Lower lobe of right lung (tissue), 2 donors: ENCODE data around the gene CDAN1. TPM values are rescaled to one million over a fixed set of nuclear protein-coding genes. Genes with fewer than 3 reads are reported as not detected.
A peak's percentile ranks its signal among the peaks of the same experiment; 100 is the strongest.

Experiments
- ATAC-seq, 2 donors: fragments of 200-7000 bp; cut with Tn5 transposase; one replicate each; pipeline ENCODE4 v1.9.1; 2020 to 2022; ENCODE audit warnings: mild to moderate bottlenecking in 2 of 2, moderate library complexity in 2 of 2
- DNase-seq: peaks from one replicate; pipeline ENCODE4 v3.0.0-alpha.2; 2020
- H3K27ac ChIP-seq: fragments of 200-600 bp; one replicate; pipeline ENCODE4 v1.8.0; 2022
- H3K27me3 ChIP-seq: fragments of 200-600 bp; one replicate; pipeline ENCODE4 v1.8.0; 2022; ENCODE audit warnings: low read depth
- H3K36me3 ChIP-seq: fragments of 200-600 bp; one replicate; pipeline ENCODE4 v1.8.0; 2022; ENCODE audit warnings: mild to moderate bottlenecking
- H3K4me1 ChIP-seq: fragments of 200-600 bp; one replicate; pipeline ENCODE4 v1.8.0; 2022
- H3K4me3 ChIP-seq: fragments of 200-600 bp; one replicate; pipeline ENCODE4 v1.8.0; 2022; ENCODE audit warnings: mild to moderate bottlenecking
- H3K9me3 ChIP-seq: fragments of 200-600 bp; one replicate; pipeline ENCODE4 v1.8.0; 2022
- CTCF ChIP-seq: fragments of 200-600 bp; IDR thresholded peaks from one replicate; pipeline ENCODE4 v1.8.0; 2022; ENCODE audit warnings: antibody characterized with exemption, mild to moderate bottlenecking
- intact Hi-C: fragments of 100-400 bp; cut with DNase I; formaldehyde crosslinking; loops from one replicate; pipeline ENCODE4 v1.11.0; 2022
- long read RNA-seq: library from polyadenylated mRNA; unstranded; transcript quantifications from one replicate; pipeline ENCODE4 v2.0.0, GENCODE V29; 2021
- total RNA-seq: library from RNA; stranded (reverse); fragmentation: NEBNext Ultra II Directional; extraction: Animal tissue kit (Norgen Biotek cat#: 25700); gene quantifications from one replicate; pipeline ENCODE4 v1.2.1, GENCODE V29; 2021
- donor health status: DM: no; HTN: yes; CAD: no; lungs with severe emphysema.

CDAN1 gene, protein sequence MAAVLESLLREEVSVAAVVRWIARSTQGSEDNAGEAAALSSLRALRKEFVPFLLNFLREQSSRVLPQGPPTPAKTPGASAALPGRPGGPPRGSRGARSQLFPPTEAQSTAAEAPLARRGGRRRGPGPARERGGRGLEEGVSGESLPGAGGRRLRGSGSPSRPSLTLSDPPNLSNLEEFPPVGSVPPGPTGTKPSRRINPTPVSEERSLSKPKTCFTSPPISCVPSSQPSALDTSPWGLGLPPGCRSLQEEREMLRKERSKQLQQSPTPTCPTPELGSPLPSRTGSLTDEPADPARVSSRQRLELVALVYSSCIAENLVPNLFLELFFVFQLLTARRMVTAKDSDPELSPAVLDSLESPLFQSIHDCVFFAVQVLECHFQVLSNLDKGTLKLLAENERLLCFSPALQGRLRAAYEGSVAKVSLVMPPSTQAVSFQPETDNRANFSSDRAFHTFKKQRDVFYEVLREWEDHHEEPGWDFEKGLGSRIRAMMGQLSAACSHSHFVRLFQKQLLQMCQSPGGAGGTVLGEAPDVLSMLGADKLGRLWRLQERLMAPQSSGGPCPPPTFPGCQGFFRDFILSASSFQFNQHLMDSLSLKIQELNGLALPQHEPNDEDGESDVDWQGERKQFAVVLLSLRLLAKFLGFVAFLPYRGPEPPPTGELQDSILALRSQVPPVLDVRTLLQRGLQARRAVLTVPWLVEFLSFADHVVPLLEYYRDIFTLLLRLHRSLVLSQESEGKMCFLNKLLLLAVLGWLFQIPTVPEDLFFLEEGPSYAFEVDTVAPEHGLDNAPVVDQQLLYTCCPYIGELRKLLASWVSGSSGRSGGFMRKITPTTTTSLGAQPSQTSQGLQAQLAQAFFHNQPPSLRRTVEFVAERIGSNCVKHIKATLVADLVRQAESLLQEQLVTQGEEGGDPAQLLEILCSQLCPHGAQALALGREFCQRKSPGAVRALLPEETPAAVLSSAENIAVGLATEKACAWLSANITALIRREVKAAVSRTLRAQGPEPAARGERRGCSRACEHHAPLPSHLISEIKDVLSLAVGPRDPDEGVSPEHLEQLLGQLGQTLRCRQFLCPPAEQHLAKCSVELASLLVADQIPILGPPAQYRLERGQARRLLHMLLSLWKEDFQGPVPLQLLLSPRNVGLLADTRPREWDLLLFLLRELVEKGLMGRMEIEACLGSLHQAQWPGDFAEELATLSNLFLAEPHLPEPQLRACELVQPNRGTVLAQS
- 11.3 TPM for total RNA-seq
- long read RNA-seq, partial matches to known transcripts, result 8 of 20 reads
- long read RNA-seq, other reads (novel, unspliced or antisense), result 11 of 20 reads

GRCh38 chr15:42736793-42737528 is at the start of gene CDAN1:
Gene CDAN1 (minus strand): TSS chr15:42737128. CDS start chr15:42737102, 26 bp downstream.
- peaks cover 33% of the 10 kb centered on the region for H3K36me3 ChIP-seq
- H3K4me3 ChIP-seq, result peak within 1 kb of the TSS; percentile 96
- peaks cover 17% of the 10 kb centered on the region for H3K4me1 ChIP-seq
- no peaks in the 10 kb centered on the region for H3K9me3 ChIP-seq
- DNase-seq (peak; percentile 94), ATAC-seq (peak; percentile 99)
- H3K27me3 ChIP-seq, result no peaks in the 10 kb centered on the region
- H3K27ac ChIP-seq, result peak within 1 kb of the TSS; percentile 89
- intact Hi-C loops, result no loop called here
- peak; percentile 7 for TF ChIP-seq CTCF

DNA sequence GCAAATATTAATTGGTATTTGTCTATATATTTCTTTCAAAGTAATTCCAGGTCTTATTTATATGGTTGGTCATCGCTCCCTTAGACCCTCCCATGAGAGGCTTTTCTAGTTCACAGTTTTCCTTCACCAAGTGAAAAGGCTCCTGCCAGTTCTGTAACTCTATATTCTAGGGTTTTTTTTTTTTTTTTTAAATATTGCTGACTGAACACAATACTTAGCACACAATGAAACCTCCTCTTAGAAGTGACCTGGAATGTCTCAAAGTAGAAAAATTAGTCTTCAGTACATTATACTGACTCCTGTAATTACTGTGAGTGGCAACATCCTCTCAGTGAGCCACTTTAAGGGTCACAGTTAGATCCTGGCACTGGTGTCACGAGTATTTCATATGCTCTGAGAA is 48.6 kb upstream of the CDAN1 start:
- H3K4me3 ChIP-seq, result no peak overlapping the region
- H3K36me3 ChIP-seq, result peaks cover 11% of the 10 kb centered on the region
- DNase-seq (no peak), ATAC-seq (no peak)
- no peak overlapping the region for H3K27ac ChIP-seq
- no peaks in the 10 kb centered on the region for H3K27me3 ChIP-seq
- H3K4me1 ChIP-seq, result no peaks in the 10 kb centered on the region
- H3K9me3 ChIP-seq, result no peaks in the 10 kb centered on the region
- no peak for TF ChIP-seq CTCF
- intact Hi-C loops, result no loop called here

GRCh38 chr15:42784705-42785104 is 47.8 kb upstream of the CDAN1 start:
- H3K36me3 ChIP-seq, result peaks cover 11% of the 10 kb centered on the region
- DNase-seq (no peak), ATAC-seq (no peak)
- no peak overlapping the region for H3K27ac ChIP-seq
- no peaks in the 10 kb centered on the region for H3K27me3 ChIP-seq
- no peak overlapping the region for H3K4me3 ChIP-seq
- no peaks in the 10 kb centered on the region for H3K9me3 ChIP-seq
- no peaks in the 10 kb centered on the region for H3K4me1 ChIP-seq
- intact Hi-C loops, result no loop called here
- TF ChIP-seq CTCF, result no peak

GRCh38 chr15:42782716-42783115 is 45.8 kb upstream of the CDAN1 start:
- Histone ChIP-seq H3K9me3 (no peaks in the 10 kb centered on the region), H3K4me3 (no peak overlapping the region), H3K4me1 (no peaks in the 10 kb centered on the region), H3K27ac (no peak overlapping the region), H3K36me3 (peaks cover 11% of the 10 kb centered on the region), H3K27me3 (no peaks in the 10 kb centered on the region)
- TF ChIP-seq CTCF, result no peak
- ATAC-seq, result no peak
- no peak for DNase-seq
- intact Hi-C loops, result no loop called here

GRCh38 chr15:42775416-42775815 is 38.5 kb upstream of the CDAN1 start:
- intact Hi-C loops, result no loop called here
- Histone ChIP-seq H3K36me3 (peaks cover 35% of the 10 kb centered on the region), H3K27ac (no peak overlapping the region), H3K4me3 (no peak overlapping the region), H3K4me1 (peaks cover 5% of the 10 kb centered on the region), H3K27me3 (no peaks in the 10 kb centered on the region), H3K9me3 (no peaks in the 10 kb centered on the region)
- TF ChIP-seq CTCF, result no peak
- ATAC-seq (no peak), DNase-seq (no peak)
